Cardiac fibroblast (primary cell): ENCODE data around the gene FAM107B.

Experiments used
- DNase-seq, 2 donors: peaks; one replicate each; pipeline versions ENCODE4 v3.0.0 to v3.0.0-alpha.2; 2010; ENCODE audit warnings: low read depth in 2 of 2
- H3K4me3 ChIP-seq, 2 donors: replicated peaks in 1 of 2; 1 replicate in 1 of 2; 2 replicates in 1 of 2; pipeline ENCODE4 v1.5.1; 2011; ENCODE audit warnings: low read depth in 2 of 2, low read length in 2 of 2, mild to moderate bottlenecking in 2 of 2, moderate library complexity in 1 of 2
- CTCF ChIP-seq: IDR thresholded peaks from one replicate; pipeline ENCODE4 v1.5.1; 2011; ENCODE audit warnings: low read depth, mild to moderate bottlenecking, low read length, inconsistent platforms

The FAM107B gene

GRCh38 chr10:14705548-14706230 lies 69.0 kb downstream of the FAM107B start:
- DNase-seq = no peak
- no peak overlapping the region for H3K4me3 ChIP-seq
- no peak for TF ChIP-seq CTCF

GRCh38 chr10:14703631-14704001 lies 71.1 kb downstream of the FAM107B start:
- no peak overlapping the region for H3K4me3 ChIP-seq
- DNase-seq = no peak
- TF ChIP-seq CTCF = no peak

GRCh38 chr10:14701466-14701865 lies 73.2 kb downstream of the FAM107B start:
- DNase-seq = no peak
- TF ChIP-seq CTCF = no peak
- no peak overlapping the region for H3K4me3 ChIP-seq

- no peak for TF ChIP-seq CTCF
- no peak for DNase-seq
Measured at GRCh38 chr10:14700546-14700945, 74.2 kb downstream of the FAM107B start.

GRCh38 chr10:14699482-14699881 lies 75.2 kb downstream of the FAM107B start:
- H3K4me3 ChIP-seq = no peak overlapping the region
- no peak for DNase-seq
- no peak for TF ChIP-seq CTCF

More at GRCh38 chr10:14700546-14700945, 74.2 kb downstream of the FAM107B start:
- no peak overlapping the region for H3K4me3 ChIP-seq

- H3K4me3 ChIP-seq = no peak overlapping the region
- no peak for TF ChIP-seq CTCF
- DNase-seq = no peak
Measured at GRCh38 chr10:14698829-14699170, 75.9 kb downstream of the FAM107B start.
